ENCODE measurements around the gene DCAF8. TPM values are rescaled to one million over a fixed set of nuclear protein-coding genes. Genes with fewer than 3 reads are reported as not detected.

Gene DCAF8
- total RNA-seq, 1 donor from 2014 or later, result 142 TPM

Other genes starting within 250 kb of the DCAF8 start
- 5.9 TPM for gene PIGM, start 230.6 kb downstream of the DCAF8 start, total RNA-seq
- gene KCNJ10, start 192.4 kb downstream of the DCAF8 start, total RNA-seq, result 23.7 TPM
- 0.18 TPM for gene KCNJ9, start 181.0 kb downstream of the DCAF8 start, total RNA-seq
- gene IGSF8, start 163.9 kb downstream of the DCAF8 start, total RNA-seq, result 54.9 TPM
- 136 TPM for gene ATP1A2, start 146.8 kb downstream of the DCAF8 start, total RNA-seq
- gene ATP1A4, start 110.9 kb downstream of the DCAF8 start, total RNA-seq, result 1.2 TPM
- gene CASQ1, start 72.0 kb downstream of the DCAF8 start, total RNA-seq, result 1.1 TPM
- gene PEA15, start 57.2 kb downstream of the DCAF8 start, total RNA-seq, result 324 TPM
- 71.1 TPM for gene PEX19, start 22.6 kb upstream of the DCAF8 start, total RNA-seq
- gene COPA, start 80.7 kb upstream of the DCAF8 start, total RNA-seq, result 147 TPM
- 64.7 TPM for gene NCSTN, start 80.8 kb upstream of the DCAF8 start, total RNA-seq
- gene NHLH1, start 104.5 kb upstream of the DCAF8 start, total RNA-seq, result not detected
- gene VANGL2, start 138.0 kb upstream of the DCAF8 start, total RNA-seq, result 7.1 TPM